Measurements from ENCODE around the gene GPR155.

Gene GPR155

DNA sequence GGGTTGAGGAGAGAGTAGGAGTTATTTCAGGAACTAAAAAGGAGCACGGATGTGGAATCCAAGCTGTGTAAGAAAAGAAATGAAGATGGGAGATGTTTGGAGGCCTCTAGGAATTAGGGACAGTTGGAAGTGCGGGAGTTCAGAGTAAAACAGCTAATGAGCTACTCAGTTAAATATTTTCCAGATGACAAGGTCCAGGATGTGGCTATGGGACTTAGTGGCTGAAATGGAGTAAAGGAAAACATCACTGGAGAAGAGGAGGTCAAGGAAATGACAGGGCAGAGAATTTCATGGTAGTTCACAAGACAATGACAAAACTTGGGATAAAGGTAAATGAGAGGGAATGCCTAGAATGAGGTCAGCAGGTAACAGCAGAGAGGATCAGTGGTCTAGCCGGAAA, 13.0 kb downstream of the GPR155 start:
- no peak overlapping the region for H3K4me3 ChIP-seq (ENCODE audit: insufficient read depth, low read depth, low read length, poor library complexity, severe bottlenecking)
- H3K27ac ChIP-seq (ENCODE audit: insufficient read depth, low read length, poor library complexity, severe bottlenecking) = no peak overlapping the region
- no peaks in the 10 kb centered on the region for H3K4me1 ChIP-seq (ENCODE audit: control insufficient read depth, insufficient read depth, low read length, poor library complexity, severe bottlenecking)
- DNase-seq = no peak
- no peaks in the 10 kb centered on the region for H3K9me3 ChIP-seq (ENCODE audit: control insufficient read depth, low read length)
- H3K36me3 ChIP-seq (ENCODE audit: control insufficient read depth, insufficient read depth, low read length) = peaks cover 10% of the 10 kb centered on the region
- H3K27me3 ChIP-seq (replicated peaks; ENCODE audit: control insufficient read depth, insufficient read depth, low read length, poor library complexity, severe bottlenecking) = no peaks in the 10 kb centered on the region

DNA sequence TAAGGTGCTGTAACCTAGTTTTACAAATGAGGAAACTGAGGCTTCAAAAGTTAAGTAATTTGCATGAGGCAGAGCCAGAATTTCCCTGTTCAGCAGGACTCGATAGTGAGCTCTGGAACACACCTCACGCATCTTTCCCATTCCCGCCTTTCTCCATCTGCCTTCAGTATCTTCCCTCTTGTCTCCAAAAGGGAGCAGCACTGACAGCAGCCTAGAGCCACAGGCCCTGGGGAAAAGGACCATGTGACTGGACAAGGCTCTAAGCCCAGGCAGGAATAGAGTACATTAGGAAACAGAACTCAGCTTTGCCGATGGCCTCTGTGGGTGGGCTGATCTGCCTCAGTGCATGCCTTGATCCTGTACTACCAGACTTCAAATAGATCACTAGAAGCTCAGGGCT, 21.5 kb downstream of the GPR155 start:
- DNase-seq = no peak
- Histone ChIP-seq H3K27me3 (replicated peaks; ENCODE audit: control insufficient read depth, insufficient read depth, low read length, poor library complexity, severe bottlenecking) (no peaks in the 10 kb centered on the region), H3K4me3 (ENCODE audit: insufficient read depth, low read depth, low read length, poor library complexity, severe bottlenecking) (no peak overlapping the region), H3K36me3 (ENCODE audit: control insufficient read depth, insufficient read depth, low read length) (peaks cover 10% of the 10 kb centered on the region), H3K9me3 (ENCODE audit: control insufficient read depth, low read length) (no peaks in the 10 kb centered on the region), H3K4me1 (ENCODE audit: control insufficient read depth, insufficient read depth, low read length, poor library complexity, severe bottlenecking) (no peaks in the 10 kb centered on the region), H3K27ac (ENCODE audit: insufficient read depth, low read length, poor library complexity, severe bottlenecking) (no peak overlapping the region)

DNA sequence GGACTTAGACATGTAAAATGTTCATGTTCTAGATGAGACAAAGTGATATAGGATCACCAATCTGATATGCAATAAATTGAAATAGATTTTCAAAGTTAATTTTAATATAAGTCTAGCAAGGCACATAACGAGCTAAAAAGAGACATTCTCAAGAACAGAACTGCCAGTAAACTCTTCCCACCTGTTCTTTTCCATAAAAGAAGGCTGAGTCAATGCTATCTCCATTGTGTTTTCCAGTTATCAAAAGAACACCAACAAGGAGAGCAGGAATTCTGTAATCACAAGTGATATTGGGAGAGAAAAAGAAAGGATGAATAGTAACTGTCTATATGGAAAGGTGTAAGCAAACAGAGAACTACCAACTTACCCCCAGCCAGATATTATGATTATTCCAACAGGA, 25.6 kb downstream of the GPR155 start:
- Histone ChIP-seq H3K36me3 (ENCODE audit: control insufficient read depth, insufficient read depth, low read length) (peaks cover 21% of the 10 kb centered on the region), H3K9me3 (ENCODE audit: control insufficient read depth, low read length) (no peaks in the 10 kb centered on the region), H3K4me3 (ENCODE audit: insufficient read depth, low read depth, low read length, poor library complexity, severe bottlenecking) (no peak overlapping the region), H3K27ac (ENCODE audit: insufficient read depth, low read length, poor library complexity, severe bottlenecking) (no peak overlapping the region), H3K4me1 (ENCODE audit: control insufficient read depth, insufficient read depth, low read length, poor library complexity, severe bottlenecking) (no peaks in the 10 kb centered on the region), H3K27me3 (replicated peaks; ENCODE audit: control insufficient read depth, insufficient read depth, low read length, poor library complexity, severe bottlenecking) (no peaks in the 10 kb centered on the region)
- no peak for DNase-seq

DNA sequence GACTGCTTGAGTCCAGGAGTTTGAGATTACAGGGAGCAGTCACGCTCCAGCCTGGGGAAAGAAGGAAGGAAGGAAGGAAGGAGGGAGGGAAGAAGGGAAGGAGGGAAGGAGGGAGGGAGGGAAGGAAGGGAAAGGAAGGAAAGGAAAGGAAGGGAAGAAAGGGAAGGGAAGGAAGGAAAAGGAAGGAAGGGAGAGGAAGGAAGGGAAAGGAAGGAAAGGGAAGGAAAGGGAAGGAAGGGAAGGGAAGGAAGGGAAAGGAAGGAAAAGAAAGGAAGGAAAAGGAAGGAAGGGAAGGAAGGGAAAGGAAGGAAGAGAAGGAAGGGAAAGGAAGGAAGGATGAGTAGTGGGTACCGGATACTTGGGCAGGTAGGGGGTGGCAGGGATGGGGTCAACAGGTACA, 32.3 kb downstream of the GPR155 start:
- H3K27me3 ChIP-seq (replicated peaks; ENCODE audit: control insufficient read depth, insufficient read depth, low read length, poor library complexity, severe bottlenecking) = no peaks in the 10 kb centered on the region
- H3K27ac ChIP-seq (ENCODE audit: insufficient read depth, low read length, poor library complexity, severe bottlenecking) = no peak overlapping the region
- no peak overlapping the region for H3K4me3 ChIP-seq (ENCODE audit: insufficient read depth, low read depth, low read length, poor library complexity, severe bottlenecking)
- H3K4me1 ChIP-seq (ENCODE audit: control insufficient read depth, insufficient read depth, low read length, poor library complexity, severe bottlenecking) = peaks cover 2% of the 10 kb centered on the region
- DNase-seq = no peak
- H3K9me3 ChIP-seq (ENCODE audit: control insufficient read depth, low read length) = no peaks in the 10 kb centered on the region
- peaks cover 22% of the 10 kb centered on the region for H3K36me3 ChIP-seq (ENCODE audit: control insufficient read depth, insufficient read depth, low read length)

DNA sequence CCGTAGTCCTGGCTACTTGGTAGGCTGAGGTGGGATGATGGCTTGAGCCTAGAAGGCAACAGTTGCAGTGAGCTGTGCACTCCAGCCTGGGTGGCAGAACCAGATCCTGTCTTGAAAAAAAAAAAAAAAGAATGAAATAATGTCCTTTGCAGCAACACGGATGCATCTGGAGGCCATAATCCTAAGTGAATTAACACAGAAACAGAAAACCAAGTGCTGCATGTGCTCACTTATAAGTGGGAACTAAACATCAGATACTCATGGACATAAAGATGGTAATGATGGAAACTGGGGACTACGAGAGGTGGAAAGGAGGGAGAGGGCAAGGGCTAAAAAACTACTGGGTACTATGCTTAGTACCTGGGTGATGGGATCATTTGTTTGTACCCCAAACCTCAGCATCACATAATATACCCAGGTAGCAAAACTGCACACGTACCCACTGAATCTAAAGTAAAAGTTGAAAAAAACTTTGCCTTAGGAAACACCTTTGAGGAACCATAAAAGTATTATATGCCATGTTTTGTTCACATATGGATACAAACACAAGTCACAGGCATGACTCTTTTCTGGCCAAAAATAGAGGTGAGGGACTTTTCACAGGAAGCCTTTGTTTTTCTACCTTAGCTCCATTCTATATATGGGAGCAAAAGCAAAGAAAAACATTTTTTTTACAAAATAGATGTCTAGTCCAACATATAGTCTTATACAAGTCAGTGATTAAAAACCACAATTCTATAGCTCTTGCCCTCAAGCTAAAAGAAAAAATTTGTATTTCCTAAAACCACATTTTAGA, 36.6 kb downstream of the GPR155 start:
- Histone ChIP-seq H3K4me1 (ENCODE audit: control insufficient read depth, insufficient read depth, low read length, poor library complexity, severe bottlenecking) (peaks cover 2% of the 10 kb centered on the region), H3K36me3 (ENCODE audit: control insufficient read depth, insufficient read depth, low read length) (peaks cover 16% of the 10 kb centered on the region), H3K4me3 (ENCODE audit: insufficient read depth, low read depth, low read length, poor library complexity, severe bottlenecking) (no peak overlapping the region), H3K27me3 (replicated peaks; ENCODE audit: control insufficient read depth, insufficient read depth, low read length, poor library complexity, severe bottlenecking) (no peaks in the 10 kb centered on the region), H3K9me3 (ENCODE audit: control insufficient read depth, low read length) (no peaks in the 10 kb centered on the region), H3K27ac (ENCODE audit: insufficient read depth, low read length, poor library complexity, severe bottlenecking) (no peak overlapping the region)
- DNase-seq = no peak

DNA sequence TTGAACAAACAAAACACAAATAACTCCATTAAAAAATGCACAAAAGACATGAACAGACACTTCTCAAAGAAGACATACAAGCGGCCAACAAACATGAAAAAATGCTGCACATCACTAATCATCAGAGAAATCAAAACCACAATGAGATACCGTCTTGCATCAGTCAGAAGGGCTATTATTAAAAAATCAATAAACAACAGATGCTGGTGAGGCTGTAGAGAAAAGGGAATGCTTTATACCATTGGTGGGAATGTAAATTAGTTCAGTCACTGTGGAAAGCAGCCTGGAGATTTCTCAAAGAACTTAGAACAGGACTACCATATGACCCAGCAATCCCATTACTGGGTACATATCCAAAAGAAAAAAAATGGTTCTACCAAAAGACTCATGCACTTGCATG, 37.8 kb downstream of the GPR155 start:
- Histone ChIP-seq H3K4me1 (ENCODE audit: control insufficient read depth, insufficient read depth, low read length, poor library complexity, severe bottlenecking) (peaks cover 2% of the 10 kb centered on the region), H3K27ac (ENCODE audit: insufficient read depth, low read length, poor library complexity, severe bottlenecking) (no peak overlapping the region), H3K4me3 (ENCODE audit: insufficient read depth, low read depth, low read length, poor library complexity, severe bottlenecking) (no peak overlapping the region), H3K9me3 (ENCODE audit: control insufficient read depth, low read length) (no peaks in the 10 kb centered on the region), H3K36me3 (ENCODE audit: control insufficient read depth, insufficient read depth, low read length) (peaks cover 24% of the 10 kb centered on the region), H3K27me3 (replicated peaks; ENCODE audit: control insufficient read depth, insufficient read depth, low read length, poor library complexity, severe bottlenecking) (no peaks in the 10 kb centered on the region)
- DNase-seq = no peak

DNA sequence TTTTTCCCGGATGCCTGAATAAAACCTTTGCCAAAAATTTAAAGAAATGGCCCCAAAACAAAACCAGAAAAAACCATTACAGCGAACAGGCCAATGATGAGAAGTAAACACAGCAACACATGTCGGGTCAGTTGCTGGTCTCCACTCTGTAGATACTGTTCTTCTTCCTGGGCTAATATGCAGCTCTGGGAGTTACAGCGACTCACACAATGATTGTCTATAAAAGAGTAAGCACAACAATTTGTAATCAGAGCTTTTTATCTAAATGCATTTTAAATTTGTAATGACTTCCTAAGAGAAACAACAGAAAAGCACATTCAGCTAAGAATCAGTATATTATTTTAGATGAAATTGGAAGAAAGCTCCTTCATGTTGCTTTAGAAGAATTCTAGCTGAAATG, 40.3 kb downstream of the GPR155 start:
- DNase-seq = no peak
- H3K27me3 ChIP-seq (replicated peaks; ENCODE audit: control insufficient read depth, insufficient read depth, low read length, poor library complexity, severe bottlenecking) = no peaks in the 10 kb centered on the region
- no peaks in the 10 kb centered on the region for H3K9me3 ChIP-seq (ENCODE audit: control insufficient read depth, low read length)
- no peak overlapping the region for H3K27ac ChIP-seq (ENCODE audit: insufficient read depth, low read length, poor library complexity, severe bottlenecking)
- H3K36me3 ChIP-seq (ENCODE audit: control insufficient read depth, insufficient read depth, low read length) = peaks cover 43% of the 10 kb centered on the region
- H3K4me3 ChIP-seq (ENCODE audit: insufficient read depth, low read depth, low read length, poor library complexity, severe bottlenecking) = no peak overlapping the region
- H3K4me1 ChIP-seq (ENCODE audit: control insufficient read depth, insufficient read depth, low read length, poor library complexity, severe bottlenecking) = peaks cover 2% of the 10 kb centered on the region

DNA sequence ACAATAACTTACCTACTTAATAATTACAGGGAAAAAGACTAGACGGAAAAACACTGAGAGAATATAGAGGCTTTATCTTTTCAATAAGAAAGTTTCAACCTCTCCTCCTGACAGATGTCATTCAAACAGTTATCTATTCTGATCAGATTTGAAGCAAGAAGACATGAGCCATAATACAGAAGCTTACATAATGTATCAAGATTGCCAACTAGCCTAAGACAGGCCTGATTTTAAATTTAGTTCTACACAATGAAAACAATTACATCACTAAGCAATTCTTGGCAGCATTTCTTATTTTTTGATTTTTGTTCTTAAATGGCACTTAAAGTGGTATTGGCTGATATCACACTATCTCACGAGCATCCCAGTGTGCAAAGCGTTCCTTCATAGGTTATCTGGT, 41.6 kb downstream of the GPR155 start:
- Histone ChIP-seq H3K4me3 (ENCODE audit: insufficient read depth, low read depth, low read length, poor library complexity, severe bottlenecking) (no peak overlapping the region), H3K27me3 (replicated peaks; ENCODE audit: control insufficient read depth, insufficient read depth, low read length, poor library complexity, severe bottlenecking) (no peaks in the 10 kb centered on the region), H3K36me3 (ENCODE audit: control insufficient read depth, insufficient read depth, low read length) (peaks cover 51% of the 10 kb centered on the region), H3K27ac (ENCODE audit: insufficient read depth, low read length, poor library complexity, severe bottlenecking) (no peak overlapping the region), H3K4me1 (ENCODE audit: control insufficient read depth, insufficient read depth, low read length, poor library complexity, severe bottlenecking) (peaks cover 2% of the 10 kb centered on the region), H3K9me3 (ENCODE audit: control insufficient read depth, low read length) (no peaks in the 10 kb centered on the region)
- DNase-seq = no peak

DNA sequence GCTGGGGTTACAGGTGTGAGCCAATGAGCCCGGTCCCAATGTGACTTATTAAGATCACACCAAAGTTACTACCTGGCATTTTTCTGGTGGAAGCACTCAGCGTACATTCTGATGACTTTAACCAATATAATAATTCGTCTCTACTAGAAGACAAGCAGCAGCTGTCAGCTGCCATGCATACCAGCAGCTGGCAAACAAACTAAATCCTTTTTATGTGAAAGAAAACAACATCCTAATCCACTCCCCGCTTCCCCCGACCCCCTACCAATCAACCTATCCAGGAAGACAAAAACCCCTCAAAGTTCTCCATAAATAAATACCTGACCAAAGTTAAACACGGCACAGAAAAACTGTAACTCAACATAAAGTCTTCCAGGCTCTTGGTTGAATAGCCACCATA, 42.1 kb downstream of the GPR155 start:
- no peaks in the 10 kb centered on the region for H3K9me3 ChIP-seq (ENCODE audit: control insufficient read depth, low read length)
- no peaks in the 10 kb centered on the region for H3K27me3 ChIP-seq (replicated peaks; ENCODE audit: control insufficient read depth, insufficient read depth, low read length, poor library complexity, severe bottlenecking)
- no peaks in the 10 kb centered on the region for H3K4me1 ChIP-seq (ENCODE audit: control insufficient read depth, insufficient read depth, low read length, poor library complexity, severe bottlenecking)
- H3K4me3 ChIP-seq (ENCODE audit: insufficient read depth, low read depth, low read length, poor library complexity, severe bottlenecking) = no peak overlapping the region
- H3K36me3 ChIP-seq (ENCODE audit: control insufficient read depth, insufficient read depth, low read length) = peaks cover 55% of the 10 kb centered on the region
- H3K27ac ChIP-seq (ENCODE audit: insufficient read depth, low read length, poor library complexity, severe bottlenecking) = no peak overlapping the region
- DNase-seq = no peak

DNA sequence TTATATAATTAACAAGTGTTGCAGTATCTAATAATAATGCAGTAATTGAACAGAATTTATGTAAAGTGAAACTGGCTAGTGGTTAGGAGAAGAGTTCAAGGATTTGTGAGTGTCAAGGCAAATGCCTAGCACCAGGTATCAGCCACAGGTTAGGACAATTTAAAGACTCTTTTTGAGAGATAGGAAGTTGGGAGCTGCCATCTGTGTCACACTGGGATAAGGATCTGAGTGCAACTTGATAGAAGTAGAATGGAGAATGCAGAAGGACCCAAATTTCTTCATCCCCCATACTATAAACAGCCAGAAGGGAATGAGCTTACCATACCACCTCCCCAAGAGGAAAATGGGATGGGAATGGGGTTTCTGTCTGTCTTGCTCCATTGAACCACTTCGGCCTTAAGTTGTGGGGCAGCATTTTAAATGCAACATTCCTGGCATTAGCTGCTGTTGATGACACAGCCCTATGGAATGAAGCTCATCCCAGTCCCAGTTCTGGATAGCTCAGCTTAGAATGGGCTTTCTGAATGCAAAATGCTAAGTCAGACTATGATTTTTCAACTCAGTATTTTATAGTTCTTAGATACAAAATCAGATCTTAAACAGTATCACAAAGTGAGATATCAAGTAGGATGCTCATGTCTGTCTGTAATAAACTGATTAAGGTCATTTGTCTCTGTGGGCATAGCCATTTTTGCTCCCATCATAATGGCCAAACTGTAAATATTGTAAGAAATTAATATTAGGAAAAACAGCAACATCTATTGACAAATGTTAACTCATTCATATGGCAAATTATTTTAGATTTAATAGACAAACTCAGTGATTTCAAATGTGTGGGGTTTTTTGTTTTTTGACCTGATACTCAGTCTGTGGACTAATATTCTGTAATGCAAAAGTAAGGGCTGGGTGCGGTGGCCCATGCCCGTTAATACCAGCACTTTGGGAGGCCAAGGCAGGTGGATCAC, 44.0 kb downstream of the GPR155 start:
- Histone ChIP-seq H3K4me1 (ENCODE audit: control insufficient read depth, insufficient read depth, low read length, poor library complexity, severe bottlenecking) (no peaks in the 10 kb centered on the region), H3K9me3 (ENCODE audit: control insufficient read depth, low read length) (no peaks in the 10 kb centered on the region), H3K27ac (ENCODE audit: insufficient read depth, low read length, poor library complexity, severe bottlenecking) (no peak overlapping the region), H3K27me3 (replicated peaks; ENCODE audit: control insufficient read depth, insufficient read depth, low read length, poor library complexity, severe bottlenecking) (no peaks in the 10 kb centered on the region), H3K4me3 (ENCODE audit: insufficient read depth, low read depth, low read length, poor library complexity, severe bottlenecking) (no peak overlapping the region), H3K36me3 (ENCODE audit: control insufficient read depth, insufficient read depth, low read length) (peaks cover 56% of the 10 kb centered on the region)
- DNase-seq = no peak

Data from effector memory CD4-positive, alpha-beta T cell (primary cell).